GM12878 (cell line): ENCODE data around the gene MCM6.

Source experiments
- NR2F1 ChIP-seq: fragments of 450-650 bp; conservative IDR thresholded peaks from 2 replicates; pipeline ENCODE4 v1.6.1; 2017; ENCODE audit warnings: mild to moderate bottlenecking
- TF ChIP-seq, protein P1 (sequence below): fragments of 450-650 bp; IDR thresholded peaks from 2 replicates; pipeline ENCODE4 v1.6.1; 2017; ENCODE audit warnings: antibody characterized with exemption, mild to moderate bottlenecking, moderate library complexity

DNA sequence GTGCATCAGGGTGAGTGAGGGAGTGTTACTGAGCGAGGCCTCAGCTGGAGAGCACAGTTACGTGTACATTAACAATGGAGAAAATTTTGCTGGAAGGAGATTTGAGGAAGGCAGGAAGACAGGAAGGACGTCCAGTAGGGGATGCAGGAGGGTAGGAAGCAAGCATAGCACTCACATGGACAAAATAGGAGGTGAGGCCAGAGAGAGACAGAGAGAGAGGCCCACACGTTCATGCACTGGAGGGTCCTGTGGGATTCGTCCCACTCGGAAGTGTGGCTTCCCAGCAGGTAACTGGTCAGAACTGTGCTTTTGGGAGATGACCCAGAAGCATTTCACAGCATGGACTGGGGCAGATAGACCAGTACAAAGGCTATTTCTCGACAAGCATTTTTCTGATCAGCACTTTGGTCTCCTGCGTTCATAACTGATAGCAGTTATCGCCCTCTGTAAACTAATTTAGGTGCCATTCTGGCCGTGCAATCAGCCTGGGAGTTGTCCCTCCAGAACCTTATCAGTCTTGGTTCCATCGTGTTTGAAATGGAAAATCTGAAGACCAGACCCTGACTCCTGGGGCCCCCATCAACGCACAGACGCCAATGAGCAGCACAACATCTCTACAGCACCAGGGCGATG lies 44.9 kb downstream of the MCM6 start:
- TF ChIP-seq, protein P1, sequence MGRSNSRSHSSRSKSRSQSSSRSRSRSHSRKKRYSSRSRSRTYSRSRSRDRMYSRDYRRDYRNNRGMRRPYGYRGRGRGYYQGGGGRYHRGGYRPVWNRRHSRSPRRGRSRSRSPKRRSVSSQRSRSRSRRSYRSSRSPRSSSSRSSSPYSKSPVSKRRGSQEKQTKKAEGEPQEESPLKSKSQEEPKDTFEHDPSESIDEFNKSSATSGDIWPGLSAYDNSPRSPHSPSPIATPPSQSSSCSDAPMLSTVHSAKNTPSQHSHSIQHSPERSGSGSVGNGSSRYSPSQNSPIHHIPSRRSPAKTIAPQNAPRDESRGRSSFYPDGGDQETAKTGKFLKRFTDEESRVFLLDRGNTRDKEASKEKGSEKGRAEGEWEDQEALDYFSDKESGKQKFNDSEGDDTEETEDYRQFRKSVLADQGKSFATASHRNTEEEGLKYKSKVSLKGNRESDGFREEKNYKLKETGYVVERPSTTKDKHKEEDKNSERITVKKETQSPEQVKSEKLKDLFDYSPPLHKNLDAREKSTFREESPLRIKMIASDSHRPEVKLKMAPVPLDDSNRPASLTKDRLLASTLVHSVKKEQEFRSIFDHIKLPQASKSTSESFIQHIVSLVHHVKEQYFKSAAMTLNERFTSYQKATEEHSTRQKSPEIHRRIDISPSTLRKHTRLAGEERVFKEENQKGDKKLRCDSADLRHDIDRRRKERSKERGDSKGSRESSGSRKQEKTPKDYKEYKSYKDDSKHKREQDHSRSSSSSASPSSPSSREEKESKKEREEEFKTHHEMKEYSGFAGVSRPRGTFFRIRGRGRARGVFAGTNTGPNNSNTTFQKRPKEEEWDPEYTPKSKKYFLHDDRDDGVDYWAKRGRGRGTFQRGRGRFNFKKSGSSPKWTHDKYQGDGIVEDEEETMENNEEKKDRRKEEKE: no peak
- TF ChIP-seq NR2F1: no peak
